Upper lobe of left lung (tissue), 4 donors: Measurements from ENCODE around the gene TMEM184B.

Source experiments
- EP300 ChIP-seq, 4 donors: sonication (generic); formaldehyde crosslinking; IDR thresholded peaks; one replicate each; pipeline ENCODE4 v1.5.1; 2017; ENCODE audit warnings: antibody characterized with exemption in 4 of 4, control low read depth in 2 of 4
- POLR2A ChIP-seq, 4 donors: fragments of 450-650 bp; IDR thresholded peaks; one replicate each; pipeline ENCODE4 v1.5.1; 2016 to 2017; ENCODE audit warnings: antibody characterized with exemption in 4 of 4, mild to moderate bottlenecking in 2 of 4
- TF ChIP-seq, protein P1 (sequence below), 6 experiments: fragments of 450-650 bp in 4 of 6; fragments of 200-600 bp in 2 of 6; sonication (generic) in 2 of 6; IDR thresholded peaks; one replicate each; pipeline ENCODE4 v1.5.1; 2016 to 2019; ENCODE audit warnings: antibody characterized with exemption in 6 of 6

DNA sequence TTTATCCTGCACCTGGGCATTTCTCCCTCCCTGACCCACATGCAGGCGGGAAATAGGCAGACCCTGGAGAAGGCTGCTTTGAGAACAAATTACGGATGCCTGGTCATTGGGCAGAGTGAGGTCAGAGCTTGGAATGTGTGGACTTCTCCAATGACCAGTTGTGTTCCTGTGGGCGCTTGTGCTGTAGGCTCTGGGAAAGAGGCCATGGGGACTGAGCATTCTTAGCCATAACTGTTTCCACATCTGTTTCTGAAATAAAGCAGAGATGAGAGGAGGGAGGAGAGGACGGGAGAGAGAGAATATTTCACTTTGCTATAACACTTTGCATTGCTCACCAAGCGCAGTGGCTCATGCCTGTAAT is 11.2 kb upstream of the TMEM184B start:
- no peak for TF ChIP-seq EP300 (IDR thresholded peaks at IDR 0.05)
- TF ChIP-seq, protein P1, sequence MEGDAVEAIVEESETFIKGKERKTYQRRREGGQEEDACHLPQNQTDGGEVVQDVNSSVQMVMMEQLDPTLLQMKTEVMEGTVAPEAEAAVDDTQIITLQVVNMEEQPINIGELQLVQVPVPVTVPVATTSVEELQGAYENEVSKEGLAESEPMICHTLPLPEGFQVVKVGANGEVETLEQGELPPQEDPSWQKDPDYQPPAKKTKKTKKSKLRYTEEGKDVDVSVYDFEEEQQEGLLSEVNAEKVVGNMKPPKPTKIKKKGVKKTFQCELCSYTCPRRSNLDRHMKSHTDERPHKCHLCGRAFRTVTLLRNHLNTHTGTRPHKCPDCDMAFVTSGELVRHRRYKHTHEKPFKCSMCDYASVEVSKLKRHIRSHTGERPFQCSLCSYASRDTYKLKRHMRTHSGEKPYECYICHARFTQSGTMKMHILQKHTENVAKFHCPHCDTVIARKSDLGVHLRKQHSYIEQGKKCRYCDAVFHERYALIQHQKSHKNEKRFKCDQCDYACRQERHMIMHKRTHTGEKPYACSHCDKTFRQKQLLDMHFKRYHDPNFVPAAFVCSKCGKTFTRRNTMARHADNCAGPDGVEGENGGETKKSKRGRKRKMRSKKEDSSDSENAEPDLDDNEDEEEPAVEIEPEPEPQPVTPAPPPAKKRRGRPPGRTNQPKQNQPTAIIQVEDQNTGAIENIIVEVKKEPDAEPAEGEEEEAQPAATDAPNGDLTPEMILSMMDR (IDR thresholded peaks at IDR 0.05), result no peak
- no peak for TF ChIP-seq POLR2A (IDR thresholded peaks at IDR 0.05)
